GM18951 (cell line): ENCODE measurements around the gene PFAS.

ENCODE experiments used
- POLR2A ChIP-seq: IDR thresholded peaks from 4 replicates; pipeline ENCODE4 v1.6.1; 2011; ENCODE audit warnings: mild to moderate bottlenecking; ENCODE audit not compliant: insufficient read length, insufficient read depth; ENCODE audit errors: extremely low read depth
- in situ Hi-C: fragments of 300-500 bp; cut with MboI; formaldehyde crosslinking; loops from one replicate; pipeline ENCODE4 v1.12.0; 2022; ENCODE audit warnings: low sequenced_read_pairs, mixed read lengths, inconsistent platforms; ENCODE audit not compliant: unreplicated experiment

Gene PFAS

DNA sequence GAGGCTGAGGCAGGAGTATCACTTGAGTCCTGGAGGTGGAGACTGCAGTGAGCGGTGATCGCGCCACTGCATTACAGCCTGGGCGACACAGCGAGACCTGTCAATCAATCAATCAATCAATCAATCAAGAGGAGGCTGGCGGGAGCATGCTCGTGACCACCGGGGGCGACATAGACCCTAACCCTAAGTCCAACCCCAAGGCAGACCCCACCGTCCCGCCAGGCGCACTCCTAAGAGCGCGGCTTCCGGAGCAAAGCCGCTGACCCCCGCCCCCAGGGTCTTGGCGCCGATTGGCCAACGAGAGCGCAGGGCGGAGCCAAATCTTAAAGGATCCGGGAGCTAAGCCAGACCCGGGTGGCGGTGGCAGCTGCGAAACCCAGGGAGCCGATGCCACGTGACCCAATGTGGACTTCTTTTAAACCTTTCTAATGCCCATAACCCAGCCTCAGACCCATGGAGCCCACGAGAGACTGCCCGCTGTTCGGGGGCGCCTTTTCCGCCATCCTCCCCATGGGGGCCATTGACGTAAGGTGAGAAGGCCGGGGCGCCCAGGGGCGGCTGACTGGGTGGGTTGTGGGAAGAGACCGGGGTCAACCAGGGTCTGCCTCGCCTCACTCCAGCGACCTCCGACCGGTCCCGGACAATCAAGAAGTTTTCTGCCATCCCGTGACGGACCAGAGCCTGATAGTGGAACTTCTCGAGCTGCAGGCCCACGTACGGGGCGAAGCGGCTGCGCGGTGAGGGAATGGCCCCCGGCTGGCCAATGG lies 39.4 kb downstream of the PFAS start, which contains the start of gene RANGRF:
Gene RANGRF (plus strand): TSS at position 335 of the 767 bp plus-strand sequence. CDS start 119 bp downstream, at position 454.
- TF ChIP-seq POLR2A, result peak; percentile 84
- in situ Hi-C loops, result no loop called here

GRCh38 chr17:8289103-8289397 lies 40.0 kb downstream of the PFAS start:
- in situ Hi-C loops, result no loop called here
- no peak for TF ChIP-seq POLR2A

DNA sequence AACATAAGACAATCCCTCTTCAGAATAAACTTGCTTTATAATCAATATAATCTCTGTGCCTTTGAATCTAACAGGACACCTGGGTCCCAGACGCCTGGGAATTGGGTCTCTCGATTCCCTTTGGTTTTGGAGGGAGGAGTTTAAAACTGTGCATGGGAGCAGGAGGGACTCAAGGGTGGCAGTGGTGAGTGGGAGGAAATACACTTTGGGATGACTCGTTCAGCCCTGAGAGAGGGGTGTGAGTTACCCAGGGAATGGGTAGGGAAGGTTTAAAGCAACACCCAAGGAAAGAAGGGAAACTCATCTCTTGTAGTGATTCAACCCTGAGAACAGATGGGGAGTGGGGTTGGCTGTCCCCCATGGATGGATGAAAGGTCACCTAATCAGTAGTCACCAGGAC lies 41.0 kb downstream of the PFAS start:
- no peak for TF ChIP-seq POLR2A
- in situ Hi-C loops, result no loop called here

DNA sequence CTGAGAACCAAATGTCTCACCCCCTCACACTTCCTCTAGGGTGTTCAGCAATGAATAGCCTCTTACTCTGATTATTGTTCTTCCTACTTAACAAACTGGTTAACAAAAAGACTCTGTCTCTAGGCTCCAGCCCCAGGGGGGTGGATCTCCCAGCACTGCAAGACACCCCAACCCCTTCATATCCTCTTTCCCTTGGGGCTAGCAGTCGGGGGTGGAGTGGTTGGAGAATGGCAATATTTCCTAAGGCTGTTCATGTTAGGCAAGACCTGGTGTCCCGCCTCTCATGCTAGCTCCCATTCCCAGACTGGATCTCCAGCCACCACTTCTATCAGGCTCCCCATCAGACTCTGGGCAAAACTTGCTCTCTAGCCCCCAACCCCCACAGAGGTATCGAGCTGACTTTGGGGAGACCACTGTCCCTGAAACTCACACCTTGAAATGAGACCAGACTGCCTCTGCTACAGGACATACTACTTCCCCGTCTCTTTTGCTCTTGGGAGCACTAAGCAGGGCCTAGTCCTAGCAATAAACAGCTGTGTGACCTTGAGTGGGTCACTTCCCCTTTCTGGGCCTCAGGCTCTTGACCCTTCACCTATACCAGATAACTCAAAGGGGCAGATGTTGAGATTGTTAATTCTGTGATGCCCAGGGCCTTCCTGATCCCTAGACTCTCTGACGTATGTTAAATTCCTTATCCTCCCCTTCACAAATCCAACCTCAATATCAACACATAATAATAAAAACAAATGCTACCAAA lies 43.7 kb downstream of the PFAS start:
- in situ Hi-C loops, result no loop called here
- TF ChIP-seq POLR2A, result no peak

GRCh38 chr17:8294361-8294760 lies 45.3 kb downstream of the PFAS start:
- in situ Hi-C loops, result no loop called here
- TF ChIP-seq POLR2A, result no peak

DNA sequence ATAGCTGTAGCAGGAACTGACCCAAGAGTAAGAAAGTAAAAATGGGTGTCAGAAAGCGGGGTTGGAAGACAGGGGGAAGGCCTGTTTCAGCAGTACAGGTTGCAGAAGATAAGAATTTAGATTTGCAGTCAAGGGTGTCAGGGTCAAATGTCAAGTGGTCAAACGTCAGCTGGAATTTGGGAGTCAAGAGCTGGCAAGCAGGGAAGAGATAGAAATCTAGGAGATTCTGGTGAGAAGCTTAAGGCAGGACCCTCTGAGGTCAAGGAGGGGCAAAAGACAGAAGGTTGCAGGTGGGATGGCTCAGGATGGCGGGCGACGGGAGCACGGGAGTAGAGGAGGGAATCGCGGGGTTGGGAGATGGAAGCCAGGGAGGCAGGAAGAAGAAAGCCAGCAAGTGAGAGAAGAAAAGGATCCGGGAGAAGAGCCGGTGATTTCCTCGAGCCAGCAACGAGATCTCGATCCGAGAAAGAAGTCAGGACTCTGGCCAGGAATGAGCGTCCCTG lies 45.8 kb downstream of the PFAS start:
- TF ChIP-seq POLR2A, result no peak
- in situ Hi-C loops, result no loop called here

GRCh38 chr17:8300226-8300625 lies 51.1 kb downstream of the PFAS start:
- no peak for TF ChIP-seq POLR2A
- in situ Hi-C loops, result no loop called here

DNA sequence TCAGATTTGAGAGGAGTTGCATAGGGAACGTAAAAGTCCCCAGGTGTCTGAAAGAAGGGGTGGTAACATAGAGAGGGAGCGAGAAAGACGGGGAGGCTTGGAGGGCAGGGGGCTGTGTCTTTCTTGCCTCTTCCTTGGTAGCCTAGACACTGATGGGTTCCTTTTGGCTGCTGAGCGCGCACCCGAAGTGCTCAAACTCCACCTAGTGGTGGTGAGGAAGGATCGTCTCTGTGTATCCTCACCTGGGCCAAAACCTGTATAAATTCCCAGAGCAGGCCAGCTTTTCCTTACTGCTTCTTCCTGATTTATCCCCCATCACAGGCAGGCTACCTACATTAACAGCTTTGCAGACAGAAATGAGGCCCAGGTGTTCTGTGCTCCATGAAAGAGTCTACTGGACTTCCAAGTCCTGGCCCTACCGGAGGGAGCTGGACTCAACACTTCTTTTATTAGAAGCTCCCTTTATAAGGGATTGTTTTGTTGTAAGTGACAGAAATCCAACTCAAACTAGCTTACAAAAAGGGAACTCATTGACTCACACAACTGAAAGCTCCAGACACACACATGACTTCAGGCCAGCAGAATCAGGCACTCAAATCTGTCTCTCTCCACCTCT lies 51.6 kb downstream of the PFAS start:
- TF ChIP-seq POLR2A, result no peak
- in situ Hi-C loops, result no loop called here

- in situ Hi-C loops, result no loop called here
- no peak for TF ChIP-seq POLR2A
Observed at GRCh38 chr17:8310601-8311123, 61.6 kb downstream of the PFAS start.

DNA sequence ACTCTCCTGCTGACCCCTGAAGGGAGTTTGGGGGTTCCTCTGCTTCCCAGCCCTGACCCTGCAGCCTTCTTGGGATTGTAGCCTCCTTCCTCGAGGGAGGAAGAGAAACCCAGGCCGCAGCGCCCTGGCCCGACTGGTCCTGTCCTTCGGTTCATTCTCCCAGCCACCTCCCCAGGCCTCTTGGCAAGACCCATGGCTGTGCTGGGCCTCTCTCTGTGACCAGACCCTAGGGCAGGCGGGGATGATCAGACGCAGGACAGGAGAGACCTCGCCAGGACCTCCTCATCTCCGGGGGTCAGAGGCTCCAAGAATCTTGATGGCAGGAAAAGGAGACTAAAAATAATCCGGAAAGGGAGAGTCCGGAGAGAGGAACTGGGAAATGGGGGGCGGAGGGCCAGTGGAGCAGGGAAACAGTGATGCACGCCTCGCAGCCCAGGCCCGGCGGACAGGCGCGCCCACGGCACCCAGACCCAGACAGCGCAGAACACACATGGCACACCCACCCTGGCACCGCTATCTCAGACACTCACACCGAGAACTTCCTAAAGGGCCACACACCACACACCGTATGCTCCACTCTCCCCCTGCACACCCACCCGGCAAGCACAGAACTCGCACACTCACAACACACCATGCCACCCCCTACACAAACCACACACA lies 62.2 kb downstream of the PFAS start:
- no peak for TF ChIP-seq POLR2A
- in situ Hi-C loops, result no loop called here

GRCh38 chr17:8312251-8312650 lies 63.2 kb downstream of the PFAS start:
- no peak for TF ChIP-seq POLR2A
- in situ Hi-C loops, result no loop called here

DNA sequence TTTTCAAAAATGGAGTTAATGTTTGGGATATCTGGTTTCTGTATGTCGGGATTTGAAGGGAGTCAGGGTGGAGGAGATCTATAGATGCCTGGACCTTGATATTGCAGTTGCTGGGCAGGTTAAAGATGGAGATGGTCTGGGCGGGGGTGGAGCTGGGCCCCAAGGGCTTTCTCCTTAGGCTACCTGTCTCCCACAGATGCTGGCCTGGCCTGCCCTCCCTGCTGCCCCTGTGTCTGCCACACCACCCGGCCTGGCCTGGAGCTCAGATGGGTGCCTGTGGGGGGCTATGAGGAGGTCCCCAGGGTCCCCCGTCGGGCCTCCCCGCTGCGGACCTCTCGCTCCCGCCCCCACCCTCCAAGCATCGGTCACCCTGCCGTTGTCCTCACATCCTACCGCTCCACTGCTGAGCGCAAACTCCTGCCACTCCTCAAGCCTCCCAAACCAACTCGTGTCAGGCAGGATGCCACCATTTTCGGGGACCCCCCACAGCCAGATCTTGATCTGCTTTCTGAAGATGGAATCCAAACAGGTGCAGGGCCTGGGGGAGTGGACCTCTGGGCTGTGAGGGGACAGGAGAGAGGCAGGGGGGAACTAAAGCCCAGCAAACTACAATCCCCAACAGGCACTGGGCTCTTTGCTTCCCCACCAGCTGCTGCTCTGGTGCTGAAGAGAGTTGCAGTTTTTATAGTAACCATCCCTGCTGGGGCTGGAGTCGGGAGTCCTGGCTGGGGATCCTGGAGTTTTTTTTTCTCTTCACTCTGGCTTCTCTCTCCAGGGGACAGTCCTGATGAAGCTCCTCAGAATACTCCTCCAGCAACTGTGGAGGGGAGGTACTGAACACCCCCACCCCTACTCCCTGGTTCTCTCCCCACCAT lies 63.9 kb downstream of the PFAS start:
- in situ Hi-C loops, result no loop called here
- no peak for TF ChIP-seq POLR2A
